ENCODE data around the gene MKLN1. TPM values are rescaled to one million over a fixed set of nuclear protein-coding genes. Genes with fewer than 3 reads are reported as not detected.

Gene MKLN1
- polyA plus RNA-seq, 2 of the 4 experiments (the other 2 are of a cell fraction), result 39.6 to 84.5 TPM

DNA sequence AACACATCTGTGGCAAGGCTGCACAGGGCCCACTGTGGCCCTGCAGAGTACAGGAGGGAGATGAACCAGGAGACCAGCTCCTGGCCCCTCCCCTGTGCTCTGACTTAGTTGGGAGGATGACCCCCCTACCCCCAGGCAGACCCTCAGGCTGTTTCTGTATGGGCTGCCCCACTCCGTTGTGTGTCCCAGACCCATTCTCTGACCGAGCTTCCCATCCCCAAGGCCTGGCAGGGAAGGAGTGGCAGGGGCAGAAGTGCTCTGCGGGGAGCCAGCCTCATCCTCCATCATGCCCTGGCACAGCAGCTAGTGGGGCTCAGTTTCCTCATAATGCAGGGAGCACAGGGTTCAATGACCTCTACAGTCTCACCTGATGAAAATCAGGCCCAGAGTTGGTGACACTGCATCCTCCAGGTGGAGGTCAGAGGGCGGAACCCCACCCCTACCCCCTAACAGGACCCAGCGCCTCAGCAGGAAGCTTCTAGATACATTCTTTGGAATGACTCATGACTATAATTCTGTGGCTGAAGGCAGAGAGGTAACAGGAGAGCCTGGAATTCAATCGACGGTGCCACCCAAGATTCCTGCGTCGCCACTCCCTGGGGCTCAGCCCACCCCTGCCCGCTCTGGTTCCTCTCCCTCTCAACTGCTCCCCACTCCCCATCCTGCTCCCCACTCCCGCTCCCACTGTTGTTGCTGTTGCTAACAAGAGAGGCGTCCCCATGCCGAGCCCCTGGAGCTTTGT is 210.6 kb downstream of the MKLN1 start:
- ATAC-seq, result peak; percentile 63 to 71; a peak in 4 of 6 replicates
- Histone ChIP-seq H3K4me3 (no peak overlapping the region), H3K27ac (peak overlapping the region; percentile 65 to 86), H3K4me1 (peaks cover 37% of the 10 kb centered on the region), H3K9me3 (no peaks in the 10 kb centered on the region), H3K4me2 (peak overlapping the region; percentile 42)
- no peak for FAIRE-seq
- peak in 1 of 2 experiments; percentile 72 for DNase-seq (ENCODE audit: low read depth in 1 of 2, low spot score in 1 of 2)
- WGBS (ENCODE audit: missing lambda C conversion rate), result 63% methylated on average over 12 of the region's 13 CpGs
- ChIA-PET CTCF (interaction anchor here (2.1 to 5.6 kb wide), 5 partner anchors 10 to 150 kb away, joined by 7 to 30 read pairs (median 13); no protein-coding TSS in a partner anchor), POLR2A (interaction anchor here (0.6 to 1.0 kb wide), 2 partner anchors 17 to 20 kb away, joined by 3 to 6 read pairs; no protein-coding TSS in a partner anchor)
- no peak for TF ChIP-seq FOSL2 (IDR thresholded peaks at IDR 0.05)
- peak; percentile 46; the same call in 1 of the 2 replicates for TF ChIP-seq FOSL2 (CRISPR knock-in tag; IDR thresholded peaks at IDR 0.05)
- TF ChIP-seq RCOR1 (IDR thresholded peaks at IDR 0.05; ENCODE audit: low read depth, low read length), result no peak

DNA sequence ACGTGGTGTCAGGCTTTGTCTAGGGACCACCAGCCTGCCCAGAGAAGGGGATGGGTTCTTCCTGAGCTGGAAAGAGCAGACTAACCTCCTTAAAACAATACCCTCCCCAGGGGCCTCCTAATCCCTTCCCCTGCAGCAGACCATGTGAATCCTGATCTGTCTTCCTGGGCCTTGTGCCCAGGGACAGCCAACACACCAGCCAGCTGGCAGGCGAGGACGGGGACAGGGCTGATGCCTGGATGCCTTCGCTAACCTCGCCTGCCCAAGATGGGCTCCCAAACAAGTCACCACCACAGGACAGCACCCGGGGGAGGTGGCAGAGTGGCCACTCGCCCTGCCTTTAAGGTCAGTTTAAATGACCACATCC is 211.1 kb downstream of the MKLN1 start:
- CTCF ChIA-PET, result interaction anchor here (0.8 to 5.6 kb wide), 6 partner anchors 10 to 150 kb away, joined by 3 to 30 read pairs (median 12); no protein-coding TSS in a partner anchor

More for the DNA sequence above, 211.1 kb downstream of the MKLN1 start:
- no peak overlapping the region for H3K4me3 ChIP-seq
- FAIRE-seq (no peak), DNase-seq (ENCODE audit: low read depth in 1 of 2, low spot score in 1 of 2) (no peak), ATAC-seq (peak; percentile 8 to 19; a peak in 2 of 6 replicates)
- 89% methylated on average over 3 of the region's 7 CpGs for WGBS (ENCODE audit: missing lambda C conversion rate)
- H3K4me1 ChIP-seq, result peaks cover 37% of the 10 kb centered on the region
- H3K4me2 ChIP-seq, result peak overlapping the region; percentile 42
- H3K9me3 ChIP-seq, result no peaks in the 10 kb centered on the region
- H3K27ac ChIP-seq, result peak overlapping the region; percentile 65 to 86
- TF ChIP-seq, protein P1, sequence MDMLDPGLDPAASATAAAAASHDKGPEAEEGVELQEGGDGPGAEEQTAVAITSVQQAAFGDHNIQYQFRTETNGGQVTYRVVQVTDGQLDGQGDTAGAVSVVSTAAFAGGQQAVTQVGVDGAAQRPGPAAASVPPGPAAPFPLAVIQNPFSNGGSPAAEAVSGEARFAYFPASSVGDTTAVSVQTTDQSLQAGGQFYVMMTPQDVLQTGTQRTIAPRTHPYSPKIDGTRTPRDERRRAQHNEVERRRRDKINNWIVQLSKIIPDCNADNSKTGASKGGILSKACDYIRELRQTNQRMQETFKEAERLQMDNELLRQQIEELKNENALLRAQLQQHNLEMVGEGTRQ (IDR thresholded peaks at IDR 0.05), result no peak
- no peak for TF ChIP-seq GATA3 (IDR thresholded peaks at IDR 0.05; ENCODE audit: borderline replicate concordance)
- TF ChIP-seq RCOR1 (IDR thresholded peaks at IDR 0.05; ENCODE audit: low read depth, low read length), result no peak
- TF ChIP-seq, protein P2, sequence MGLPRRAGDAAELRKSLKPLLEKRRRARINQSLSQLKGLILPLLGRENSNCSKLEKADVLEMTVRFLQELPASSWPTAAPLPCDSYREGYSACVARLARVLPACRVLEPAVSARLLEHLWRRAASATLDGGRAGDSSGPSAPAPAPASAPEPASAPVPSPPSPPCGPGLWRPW (IDR thresholded peaks at IDR 0.05), result no peak
- TF ChIP-seq, protein P3, sequence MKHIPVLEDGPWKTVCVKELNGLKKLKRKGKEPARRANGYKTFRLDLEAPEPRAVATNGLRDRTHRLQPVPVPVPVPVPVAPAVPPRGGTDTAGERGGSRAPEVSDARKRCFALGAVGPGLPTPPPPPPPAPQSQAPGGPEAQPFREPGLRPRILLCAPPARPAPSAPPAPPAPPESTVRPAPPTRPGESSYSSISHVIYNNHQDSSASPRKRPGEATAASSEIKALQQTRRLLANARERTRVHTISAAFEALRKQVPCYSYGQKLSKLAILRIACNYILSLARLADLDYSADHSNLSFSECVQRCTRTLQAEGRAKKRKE (CRISPR knock-in tag; IDR thresholded peaks at IDR 0.05; ENCODE audit: low read depth), result no peak
- no peak for TF ChIP-seq CBX2 (IDR thresholded peaks at IDR 0.05; ENCODE audit: borderline replicate concordance, low read depth)
- TF ChIP-seq HOXA7 (CRISPR knock-in tag; IDR thresholded peaks at IDR 0.05), result no peak
- TF ChIP-seq, protein P4, sequence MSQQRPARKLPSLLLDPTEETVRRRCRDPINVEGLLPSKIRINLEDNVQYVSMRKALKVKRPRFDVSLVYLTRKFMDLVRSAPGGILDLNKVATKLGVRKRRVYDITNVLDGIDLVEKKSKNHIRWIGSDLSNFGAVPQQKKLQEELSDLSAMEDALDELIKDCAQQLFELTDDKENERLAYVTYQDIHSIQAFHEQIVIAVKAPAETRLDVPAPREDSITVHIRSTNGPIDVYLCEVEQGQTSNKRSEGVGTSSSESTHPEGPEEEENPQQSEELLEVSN (IDR thresholded peaks at IDR 0.05; ENCODE audit: borderline replicate concordance, low read depth), result no peak
- TF ChIP-seq KDM1A (IDR thresholded peaks at IDR 0.05; ENCODE audit: low read depth), result no peak
- TF ChIP-seq NR3C1 (IDR thresholded peaks at IDR 0.05), result no peak
- TF ChIP-seq CEBPB (IDR thresholded peaks at IDR 0.05), result no peak
- no peak for TF ChIP-seq PHF8 (IDR thresholded peaks at IDR 0.05; ENCODE audit: borderline replicate concordance, low read depth)
- no peak for TF ChIP-seq FOSL2 (IDR thresholded peaks at IDR 0.05)
- no peak for TF ChIP-seq FOSL2 (CRISPR knock-in tag; IDR thresholded peaks at IDR 0.05)
- TF ChIP-seq, protein P5, sequence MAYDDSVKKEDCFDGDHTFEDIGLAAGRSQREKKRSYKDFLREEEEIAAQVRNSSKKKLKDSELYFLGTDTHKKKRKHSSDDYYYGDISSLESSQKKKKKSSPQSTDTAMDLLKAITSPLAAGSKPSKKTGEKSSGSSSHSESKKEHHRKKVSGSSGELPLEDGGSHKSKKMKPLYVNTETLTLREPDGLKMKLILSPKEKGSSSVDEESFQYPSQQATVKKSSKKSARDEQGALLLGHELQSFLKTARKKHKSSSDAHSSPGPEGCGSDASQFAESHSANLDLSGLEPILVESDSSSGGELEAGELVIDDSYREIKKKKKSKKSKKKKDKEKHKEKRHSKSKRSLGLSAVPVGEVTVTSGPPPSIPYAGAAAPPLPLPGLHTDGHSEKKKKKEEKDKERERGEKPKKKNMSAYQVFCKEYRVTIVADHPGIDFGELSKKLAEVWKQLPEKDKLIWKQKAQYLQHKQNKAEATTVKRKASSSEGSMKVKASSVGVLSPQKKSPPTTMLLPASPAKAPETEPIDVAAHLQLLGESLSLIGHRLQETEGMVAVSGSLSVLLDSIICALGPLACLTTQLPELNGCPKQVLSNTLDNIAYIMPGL (CRISPR knock-in tag; IDR thresholded peaks at IDR 0.05; ENCODE audit: borderline replicate concordance), result no peak
- no peak for TF ChIP-seq MAFK (IDR thresholded peaks at IDR 0.05; ENCODE audit: partially characterized antibody)
- TF ChIP-seq MYC (IDR thresholded peaks at IDR 0.05; ENCODE audit: borderline replicate concordance, low read length), result no peak
- no peak for TF ChIP-seq ZC3H11A (IDR thresholded peaks at IDR 0.05)
- TF ChIP-seq RARB (CRISPR knock-in tag; IDR thresholded peaks at IDR 0.05), result no peak
- TF ChIP-seq ZNF302 (CRISPR knock-in tag; IDR thresholded peaks at IDR 0.05), result no peak
- POLR2A ChIA-PET, result interaction anchor here (0.6 to 1.0 kb wide), 2 partner anchors 17 to 20 kb away, joined by 3 to 6 read pairs; no protein-coding TSS in a partner anchor
